H1 (cell line): ENCODE data around the gene DDOST. TPM values are rescaled to one million over a fixed set of nuclear protein-coding genes. Genes with fewer than 3 reads are reported as not detected.

Experiments used
- SUZ12 ChIP-seq: fragments of 200-600 bp; sonication (generic); IDR thresholded peaks from 2 replicates; pipeline ENCODE4 v1.6.1; 2012; ENCODE audit warnings: mild to moderate bottlenecking, inconsistent platforms, low read length, moderate library complexity, mixed read lengths
- TAF1 ChIP-seq: IDR thresholded peaks from 2 replicates; pipeline ENCODE4 v1.6.1; 2011; ENCODE audit warnings: mild to moderate bottlenecking, low read depth, low read length
- TAF7 ChIP-seq: optimal IDR thresholded peaks from 2 replicates; pipeline ENCODE3; 2011; ENCODE audit warnings: low read depth, mild to moderate bottlenecking, inconsistent platforms, low read length, moderate library complexity, borderline replicate concordance
- ZNF274 ChIP-seq: IDR thresholded peaks from 2 replicates; pipeline ENCODE4 v1.7.0; 2012; ENCODE audit warnings: low read length, borderline replicate concordance; ENCODE audit errors: extremely low read depth
- polyA plus RNA-seq, 7 experiments: library from polyadenylated mRNA; depleted of rRNA in 3 of 7; stranded (reverse) in 5 of 7; unstranded in 2 of 7; fragments of >200 nt in 5 of 7; fragments of 200-250 nt in 2 of 7; gene quantifications; 1 replicate in 5 of 7; 2 replicates in 1 of 7; 4 replicates in 1 of 7; pipeline versions ENCODE4 v1.2.1 to v1.2.3, GENCODE V29; 2011 to 2013; ENCODE audit warnings: missing spikeins in 2 of 7, mixed read lengths in 2 of 7
- total RNA-seq: library from RNA; stranded (reverse); fragmentation: NEBNext Ultra II Directional; extraction: Animal tissue kit (Norgen Biotek cat#: 25700); gene quantifications from 2 replicates; pipeline ENCODE4 v1.2.1, GENCODE V29; 2021

The DDOST gene
- total and polyA plus RNA-seq, 2 of the 8 experiments (the other 6 are each of a cell fraction or from before 2014, with no cell fraction given), result 253 to 336 TPM

DNA sequence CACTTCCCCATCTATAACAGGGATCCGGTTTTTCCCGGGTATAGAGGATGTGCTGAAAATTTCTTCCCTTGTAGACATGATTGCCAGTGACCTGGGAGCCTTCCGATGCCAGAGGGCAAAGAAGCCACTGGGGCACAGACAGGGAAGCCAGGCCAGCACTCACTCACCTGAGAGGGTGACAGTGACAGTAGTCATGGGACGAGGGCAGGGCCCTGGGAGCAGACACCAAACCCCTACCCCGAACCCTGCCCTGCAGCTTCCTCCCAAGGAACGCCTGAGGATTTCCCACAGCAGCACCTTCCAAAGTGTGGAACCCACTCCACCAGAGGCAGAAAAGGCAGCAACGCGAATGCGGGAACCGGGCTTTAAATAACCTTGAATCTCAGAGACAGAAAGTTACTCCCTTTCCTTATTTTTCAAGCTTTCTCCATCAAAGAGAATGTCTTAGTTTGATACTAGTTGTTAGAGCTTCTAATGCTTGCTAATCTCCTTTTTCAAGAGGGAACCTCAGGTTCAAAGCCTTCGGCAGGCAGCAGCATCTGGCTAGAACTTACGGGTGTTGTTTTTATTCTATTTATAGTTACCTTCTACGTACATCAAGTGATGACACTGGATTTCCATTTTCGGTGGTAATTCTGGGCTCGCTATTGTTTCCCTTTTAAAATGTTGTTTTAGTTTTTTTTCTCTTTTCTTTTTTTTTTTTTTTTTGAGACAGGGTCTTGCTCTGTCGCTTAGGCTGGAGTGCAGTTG is 2.8 kb downstream of the DDOST start (continued):
- TF ChIP-seq SUZ12 (no peak), ZNF274 (no peak), TAF1 (no peak), TAF7 (no peak)
